RKO (cell line): ENCODE measurements around the gene ZSCAN22.
"Not testable (repeated sequence)": the region's sequence is repeated elsewhere in the genome, so short reads cannot be mapped to it uniquely, and the experiment has no call there.

Experiments
- DNase-seq: peaks from one replicate; pipeline ENCODE4 v3.0.0-alpha.2; 2016; ENCODE audit warnings: low spot score

Gene ZSCAN22

GRCh38 chr19:58374200-58374599 lies 47.4 kb downstream of the ZSCAN22 start:
- no peak for DNase-seq

DNA sequence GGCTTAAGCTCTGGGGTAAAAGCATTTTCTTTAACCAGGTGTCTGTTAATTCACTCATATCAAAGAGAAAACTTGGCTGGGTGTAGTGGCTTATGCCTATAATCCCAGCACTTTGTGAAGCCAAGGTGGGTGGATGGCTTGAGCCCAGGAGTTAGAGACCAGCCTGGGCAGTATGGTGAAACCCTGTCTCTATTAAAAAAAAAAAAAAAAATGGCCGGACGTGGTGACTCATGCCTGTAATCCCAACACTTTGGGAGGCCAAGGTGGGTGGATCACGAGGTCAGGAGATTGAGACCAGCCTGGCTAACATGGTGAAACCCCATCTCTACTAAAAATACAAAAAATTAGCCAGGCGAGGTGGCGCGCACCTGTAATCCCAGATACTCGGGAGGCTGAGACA lies 49.9 kb downstream of the ZSCAN22 start:
- not testable (repeated sequence) for DNase-seq

DNA sequence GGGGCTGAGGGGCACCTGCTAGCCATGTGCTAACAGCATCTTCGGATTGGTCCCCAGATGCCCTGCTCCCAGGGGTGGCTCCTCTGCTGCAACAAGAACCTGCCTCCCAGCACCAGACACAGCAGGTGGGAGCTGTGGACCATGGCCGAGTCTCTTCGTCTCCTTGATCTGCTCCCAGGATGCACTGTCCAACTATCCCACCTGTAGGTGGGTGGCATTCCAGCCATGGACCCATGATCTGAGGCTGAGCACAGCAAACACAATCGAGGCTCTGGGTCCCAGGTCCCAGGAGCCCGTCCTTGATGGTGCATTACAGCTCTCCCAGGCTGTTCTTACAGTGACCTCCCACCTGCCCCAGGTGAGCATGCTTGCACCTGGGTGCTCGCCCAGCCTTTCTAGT lies 52.5 kb downstream of the ZSCAN22 start:
- no peak for DNase-seq

GRCh38 chr19:58380037-58380661 lies 53.4 kb downstream of the ZSCAN22 start:
- DNase-seq, result no peak

DNA sequence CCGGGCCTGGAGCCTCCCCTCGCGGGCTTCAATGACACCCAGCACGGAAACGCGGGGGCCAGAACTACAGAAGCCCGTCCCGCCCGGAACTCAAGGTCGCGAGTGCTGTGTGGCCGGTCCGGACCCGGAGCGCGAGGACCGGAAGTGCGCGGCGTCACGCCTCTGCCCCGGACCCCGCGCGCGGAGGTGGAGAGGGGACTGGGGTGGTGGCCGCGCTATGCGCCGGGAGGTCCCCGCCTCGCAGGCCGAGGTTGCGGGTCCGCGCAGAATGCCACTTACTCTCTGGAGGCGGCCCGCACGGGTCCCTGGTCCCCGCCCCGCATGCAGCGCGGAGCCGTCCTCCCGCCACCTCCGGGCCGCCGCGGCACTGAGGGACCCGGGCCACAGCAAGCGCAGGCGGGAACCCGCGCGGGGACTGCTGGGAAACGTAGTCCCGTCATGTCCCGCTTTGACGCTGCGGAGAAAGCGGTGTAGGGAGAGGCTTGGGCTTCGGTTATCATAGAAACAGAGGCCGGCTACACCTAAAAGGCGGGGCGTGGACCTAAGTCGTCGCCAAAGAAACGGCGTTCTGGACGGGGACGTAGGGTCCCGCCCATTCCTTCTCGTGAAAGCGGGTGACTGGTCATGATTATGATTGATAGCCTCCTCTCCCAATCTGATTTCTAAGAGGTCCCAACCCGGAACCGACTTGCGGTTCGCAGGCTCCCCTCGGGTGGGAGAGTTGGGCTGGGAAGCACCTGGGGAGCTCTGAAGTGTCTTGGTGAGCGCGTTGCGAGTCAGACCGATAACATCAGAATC lies 54.1 kb downstream of the ZSCAN22 start, which contains the start of gene ZNF837:
Gene ZNF837 (minus strand): TSS at position 369 of the 798 bp plus-strand sequence. CDS start 11,698 bp downstream, outside the sequence.
- peak; percentile 100 for DNase-seq

DNA sequence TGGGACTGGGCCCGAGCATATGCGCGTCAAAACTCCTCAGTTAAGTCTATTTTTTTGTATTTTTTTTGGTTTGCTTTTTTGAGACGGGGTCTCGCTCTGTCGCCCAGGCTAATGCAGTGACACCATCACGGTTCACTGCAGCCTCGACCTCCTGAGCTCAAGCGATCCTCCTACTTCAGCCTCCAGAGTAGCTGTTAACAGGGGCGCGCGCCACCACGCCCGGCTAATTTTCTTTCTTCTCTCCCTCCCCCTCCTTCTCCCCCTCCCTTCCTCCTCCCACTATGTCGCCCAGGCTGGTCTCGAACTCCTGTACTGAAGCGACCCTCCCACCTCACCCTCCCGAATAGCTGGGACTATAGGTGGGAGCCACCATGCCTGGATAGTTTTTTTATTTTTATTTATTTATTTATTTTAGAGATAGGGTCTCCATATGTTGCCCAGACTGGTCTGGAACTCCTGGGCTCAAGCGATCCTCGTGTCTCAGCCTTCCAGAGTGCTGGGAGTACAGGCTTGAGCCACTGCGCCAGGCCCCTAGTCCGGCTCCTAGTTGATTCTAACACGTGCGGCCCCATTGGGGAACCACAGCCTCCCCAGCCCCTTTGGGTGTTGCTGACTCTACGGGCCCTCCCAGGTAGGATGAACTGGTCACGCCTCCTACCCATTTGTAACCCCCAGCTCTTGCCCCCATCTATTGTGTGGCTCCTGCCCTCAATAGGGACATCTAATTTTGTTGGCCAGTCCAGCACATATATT lies 54.8 kb downstream of the ZSCAN22 start:
- no peak for DNase-seq

DNA sequence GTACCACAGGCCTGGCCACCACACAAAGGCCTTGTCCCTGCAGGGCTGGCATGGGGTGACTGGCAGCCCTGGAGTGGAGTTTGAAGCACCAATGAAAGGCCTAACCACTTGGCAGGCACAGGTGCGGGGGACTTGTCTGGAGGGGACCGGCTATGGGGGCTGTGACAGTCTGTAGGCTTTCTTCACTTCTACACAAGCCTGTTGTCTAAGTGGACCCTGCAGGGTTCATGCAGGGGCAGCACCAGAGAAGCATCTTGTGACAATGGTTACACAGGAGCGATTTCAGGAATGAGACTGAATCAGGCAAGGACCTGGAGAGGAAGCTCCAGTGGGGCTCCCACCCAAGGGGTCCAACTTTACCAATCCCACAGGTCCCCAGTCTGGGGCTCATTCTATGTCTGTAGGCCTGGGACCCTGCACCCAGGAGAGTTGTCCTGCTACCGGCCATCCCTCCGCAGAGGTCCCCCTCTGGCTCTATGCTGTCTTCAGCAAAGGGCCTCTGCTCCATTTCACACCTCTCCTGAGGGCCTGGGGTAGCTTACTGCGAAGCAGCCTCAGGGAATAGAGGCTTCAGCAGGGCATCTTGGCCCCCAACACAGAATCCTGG lies 56.3 kb downstream of the ZSCAN22 start:
- no peak for DNase-seq

DNA sequence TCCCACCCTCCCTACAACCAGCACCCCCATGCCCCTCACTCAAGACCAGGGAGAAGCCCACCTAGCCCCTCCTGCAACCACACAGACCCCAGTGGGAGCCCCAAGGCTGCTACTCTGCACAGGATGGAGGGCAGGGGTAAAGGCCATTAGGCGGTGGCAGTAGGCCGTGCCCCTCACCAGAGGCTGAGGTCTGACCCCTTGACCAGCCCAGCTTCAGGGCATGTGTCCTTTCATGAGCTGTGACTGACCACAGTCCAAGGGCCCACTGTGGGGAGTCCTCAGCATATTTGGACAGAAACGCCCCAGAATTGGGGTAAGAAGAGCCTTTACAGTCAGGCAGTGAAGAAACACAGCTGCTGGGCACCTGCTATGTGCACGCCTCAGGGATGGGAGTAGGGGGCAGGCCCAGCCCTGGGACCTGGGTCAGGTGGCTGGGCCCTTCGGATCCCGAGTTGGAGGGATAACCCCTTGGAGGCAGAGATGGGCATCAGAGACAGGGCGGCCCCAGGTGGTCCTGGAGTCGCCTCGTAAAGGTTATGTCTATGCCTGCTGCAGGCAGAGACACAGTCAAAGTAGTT lies 58.6 kb downstream of the ZSCAN22 start:
- no peak for DNase-seq

DNA sequence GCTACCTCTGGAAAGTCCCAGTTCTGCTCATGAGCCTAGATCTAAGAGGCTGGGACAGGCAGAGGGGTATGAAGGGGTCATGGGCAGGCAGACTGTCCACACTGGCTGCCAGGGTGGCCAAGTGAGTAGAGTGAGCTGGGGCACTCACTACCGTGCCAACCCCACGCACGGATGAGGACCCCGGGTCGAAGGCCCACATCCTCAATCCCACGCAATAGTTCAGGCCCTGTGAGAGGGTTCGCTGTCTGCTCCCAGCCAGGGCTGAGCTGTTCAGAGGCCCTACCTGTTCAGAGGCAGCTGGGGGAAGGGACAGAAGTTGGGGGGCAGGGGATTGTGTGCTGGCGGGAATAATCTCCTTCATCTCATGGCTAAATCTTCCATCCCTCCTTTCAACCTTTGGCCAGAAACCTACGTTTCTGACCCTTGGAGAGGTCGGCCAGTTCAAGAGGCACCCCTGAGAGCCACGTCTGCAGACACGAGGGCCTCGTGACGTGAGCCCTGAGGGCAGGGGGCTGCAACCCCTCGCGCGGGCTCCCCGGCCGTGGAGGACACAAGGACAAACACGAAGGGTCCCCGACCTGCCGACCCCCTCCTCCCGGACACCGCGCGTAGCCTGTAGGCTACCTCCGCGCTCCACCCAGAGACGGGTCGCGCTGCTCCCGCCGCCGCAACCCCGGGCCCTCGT lies 59.2 kb downstream of the ZSCAN22 start:
- no peak for DNase-seq

DNA sequence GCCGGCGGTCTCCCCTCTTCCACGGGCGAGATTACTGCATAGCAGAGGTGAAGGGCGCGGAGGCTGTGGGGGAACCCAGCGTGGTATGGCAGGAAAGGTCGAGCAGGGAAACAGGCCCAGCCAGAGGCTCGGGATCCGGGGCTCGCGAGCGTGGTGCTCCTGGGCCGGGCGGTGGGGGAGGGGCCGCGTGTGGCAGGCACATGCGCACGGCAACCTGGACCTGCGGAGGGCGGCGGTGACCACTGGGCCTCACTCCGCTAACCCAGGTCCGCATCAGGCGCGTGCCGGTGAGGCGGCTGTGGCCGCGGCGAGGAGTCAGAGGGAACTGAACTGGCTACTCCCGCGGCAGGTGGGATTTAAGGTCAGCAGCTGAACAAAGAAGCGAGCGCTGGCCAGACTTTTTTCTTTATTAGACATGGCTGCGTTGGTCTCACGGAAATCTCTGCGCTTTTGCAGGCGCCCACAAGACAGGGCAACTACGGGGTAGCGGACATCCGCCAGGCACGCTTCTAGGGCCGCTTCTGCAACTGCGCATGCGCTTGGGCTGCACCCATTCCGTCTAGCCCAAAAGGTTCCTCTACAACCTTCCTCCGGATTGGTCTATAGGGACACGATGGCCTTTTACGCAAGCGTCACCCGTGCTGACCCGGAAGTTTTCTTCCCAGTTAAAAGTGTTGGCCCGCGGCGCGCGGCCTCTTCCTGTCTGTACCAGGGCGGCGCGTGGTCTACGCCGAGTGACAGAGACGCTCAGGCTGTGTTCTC lies 60.0 kb downstream of the ZSCAN22 start, which contains the start of gene RPS5:
Gene RPS5 (plus strand): TSS at position 694 of the 762 bp plus-strand sequence. CDS start 869 bp downstream, outside the sequence.
- DNase-seq, result peak; percentile 100

DNA sequence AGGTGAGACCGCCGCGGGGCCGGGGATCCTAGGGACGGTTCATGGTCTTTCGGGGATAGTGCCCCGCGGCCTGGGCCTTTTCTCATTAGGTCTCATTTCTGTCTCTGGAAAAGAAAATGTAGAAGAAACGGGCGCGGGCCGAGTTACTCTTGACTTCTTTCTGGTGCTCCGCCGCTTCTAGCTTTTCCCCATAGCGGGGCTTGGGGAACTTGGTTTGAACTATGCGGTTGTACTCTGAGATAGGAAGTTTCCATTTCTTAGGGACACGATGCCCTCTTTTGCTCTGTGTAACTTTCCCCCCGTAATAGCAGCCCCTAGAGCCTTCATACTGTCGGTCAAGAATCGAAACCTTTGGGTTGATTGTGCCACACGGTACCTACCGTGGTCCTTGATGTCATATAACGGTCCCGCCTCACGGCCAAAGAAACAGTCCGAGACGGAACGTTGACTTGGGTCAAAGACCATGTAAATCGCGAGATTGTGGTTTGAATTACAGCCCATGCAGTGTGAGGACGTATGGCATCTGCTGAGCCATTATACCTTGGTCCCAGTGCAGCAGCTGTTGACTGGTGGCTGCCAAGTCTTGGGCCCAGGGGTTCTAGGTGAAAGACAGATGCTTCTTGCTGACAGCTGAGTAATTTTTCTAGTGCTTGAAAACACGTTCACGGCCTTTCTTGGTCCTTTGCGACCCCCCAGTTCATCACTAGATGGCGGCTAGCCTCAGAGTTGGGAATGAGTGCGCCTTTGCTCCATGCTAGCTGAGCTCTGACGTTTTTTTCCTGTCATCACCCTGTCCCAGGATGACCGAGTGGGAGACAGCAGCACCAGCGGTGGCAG lies 60.8 kb downstream of the ZSCAN22 start:
- DNase-seq, result peak; percentile 78

- DNase-seq, result no peak
These were observed 61.4 kb downstream of the ZSCAN22 start for GRCh38 chr19:58388175-58388526.
